ENCODE results near the gene CAPZB. TPM values are rescaled to one million over a fixed set of nuclear protein-coding genes. Genes with fewer than 3 reads are reported as not detected.

CAPZB gene
- total RNA-seq, 1 donor from 2014 or later: 102 TPM

GRCh38 chr1:19396280-19396679, 89.1 kb downstream of the CAPZB start:
- Histone ChIP-seq H3K4me1 (peaks cover 24 to 68% of the 10 kb centered on the region in 2 donors), H3K27ac (peak overlapping the region in 1 of 2 donors; percentile 40), H3K4me3 (no peak overlapping the region), H3K9me3 (no peaks in the 10 kb centered on the region), H3K36me3 (no peaks in the 10 kb centered on the region), H3K27me3 (no peaks in the 10 kb centered on the region)
- no peak for DNase-seq (ENCODE audit: low spot score in 2 of 2)
- intact Hi-C loops (cut with DNase I): loop anchor here (5.0 kb wide), 1 partner anchor 166 kb away; no protein-coding TSS in a partner anchor
- TF ChIP-seq CTCF (IDR thresholded peaks at IDR 0.05): no peak

GRCh38 chr1:19395678-19396192, 89.6 kb downstream of the CAPZB start:
- DNase-seq (ENCODE audit: low spot score in 2 of 2): no peak
- intact Hi-C loops (cut with DNase I): loop anchor here (5.0 kb wide), 1 partner anchor 167 kb away; no protein-coding TSS in a partner anchor
- Histone ChIP-seq H3K9me3 (no peaks in the 10 kb centered on the region), H3K4me1 (peaks cover 22 to 64% of the 10 kb centered on the region in 2 donors), H3K27ac (peak overlapping the region in 1 of 2 donors; percentile 40), H3K27me3 (no peaks in the 10 kb centered on the region), H3K4me3 (no peak overlapping the region), H3K36me3 (no peaks in the 10 kb centered on the region)
- no peak for TF ChIP-seq CTCF (IDR thresholded peaks at IDR 0.05)

- Histone ChIP-seq H3K36me3 (no peaks in the 10 kb centered on the region), H3K4me3 (no peak overlapping the region), H3K27me3 (no peaks in the 10 kb centered on the region), H3K4me1 (peaks cover 13 to 64% of the 10 kb centered on the region in 2 donors), H3K9me3 (no peaks in the 10 kb centered on the region), H3K27ac (peak overlapping the region in 1 of 2 donors; percentile 81)
- TF ChIP-seq CTCF (IDR thresholded peaks at IDR 0.05): no peak
- intact Hi-C loops (cut with DNase I): no loop called here
- DNase-seq (ENCODE audit: low spot score in 2 of 2): no peak
Observed at GRCh38 chr1:19393046-19393445, 92.3 kb downstream of the CAPZB start.

- TF ChIP-seq CTCF (IDR thresholded peaks at IDR 0.05): no peak
- Histone ChIP-seq H3K27me3 (no peaks in the 10 kb centered on the region), H3K36me3 (no peaks in the 10 kb centered on the region), H3K4me3 (no peak overlapping the region), H3K4me1 (peaks cover 13 to 63% of the 10 kb centered on the region in 2 donors), H3K9me3 (no peaks in the 10 kb centered on the region), H3K27ac (peak overlapping the region; percentile 77 to 81)
- no peak for DNase-seq (ENCODE audit: low spot score in 2 of 2)
- intact Hi-C loops (cut with DNase I): no loop called here
Observed at GRCh38 chr1:19392221-19392620, 93.1 kb downstream of the CAPZB start.

GRCh38 chr1:19391596-19391981, 93.8 kb downstream of the CAPZB start:
- H3K36me3 ChIP-seq: no peaks in the 10 kb centered on the region
- no peak for DNase-seq (ENCODE audit: low spot score in 2 of 2)
- intact Hi-C loops (cut with DNase I): loop anchor here (1.0 kb wide), 2 partner anchors 94 to 260 kb away; partner anchors contain the start of gene CAPZB
- H3K27ac ChIP-seq: peak overlapping the region; percentile 77 to 81
- TF ChIP-seq CTCF (IDR thresholded peaks at IDR 0.05): peak in 1 of 3 experiments; percentile 0
- no peaks in the 10 kb centered on the region for H3K9me3 ChIP-seq
- H3K27me3 ChIP-seq: no peaks in the 10 kb centered on the region
- peaks cover 13 to 67% of the 10 kb centered on the region in 2 donors for H3K4me1 ChIP-seq
- peak overlapping the region in 1 of 2 donors; percentile 54 for H3K4me3 ChIP-seq
